ENCODE results near the gene KCTD21.

KCTD21 gene

DNA sequence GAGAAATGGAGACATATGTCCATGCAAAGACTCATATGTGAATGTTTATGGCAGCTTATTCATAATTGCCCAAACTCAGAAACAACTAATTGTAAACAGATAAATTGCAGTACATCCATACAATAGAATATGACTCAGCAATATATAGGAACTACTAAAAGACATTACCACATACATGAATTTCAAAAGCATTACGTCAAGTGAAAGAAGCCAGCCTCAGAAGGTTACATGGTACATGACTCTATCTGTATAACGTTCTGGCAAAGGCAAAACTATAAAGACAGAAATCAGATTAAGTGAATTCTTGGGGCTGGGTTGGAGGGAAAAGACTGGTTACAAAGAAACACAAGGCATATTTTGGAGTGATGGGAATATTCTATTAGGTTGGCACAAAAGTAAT is 7.2 kb downstream of the KCTD21 start:
- H3K4me2 ChIP-seq (ENCODE audit: low read depth, low read length, poor library complexity, severe bottlenecking), result no peak overlapping the region
- H3K36me3 ChIP-seq (ENCODE audit: insufficient read depth, low read length), result no peaks in the 10 kb centered on the region
- TF ChIP-seq EZH2phosphoT487 (IDR thresholded peaks at IDR 0.05; ENCODE audit: borderline replicate concordance), result no peak
- TF ChIP-seq, protein P1, sequence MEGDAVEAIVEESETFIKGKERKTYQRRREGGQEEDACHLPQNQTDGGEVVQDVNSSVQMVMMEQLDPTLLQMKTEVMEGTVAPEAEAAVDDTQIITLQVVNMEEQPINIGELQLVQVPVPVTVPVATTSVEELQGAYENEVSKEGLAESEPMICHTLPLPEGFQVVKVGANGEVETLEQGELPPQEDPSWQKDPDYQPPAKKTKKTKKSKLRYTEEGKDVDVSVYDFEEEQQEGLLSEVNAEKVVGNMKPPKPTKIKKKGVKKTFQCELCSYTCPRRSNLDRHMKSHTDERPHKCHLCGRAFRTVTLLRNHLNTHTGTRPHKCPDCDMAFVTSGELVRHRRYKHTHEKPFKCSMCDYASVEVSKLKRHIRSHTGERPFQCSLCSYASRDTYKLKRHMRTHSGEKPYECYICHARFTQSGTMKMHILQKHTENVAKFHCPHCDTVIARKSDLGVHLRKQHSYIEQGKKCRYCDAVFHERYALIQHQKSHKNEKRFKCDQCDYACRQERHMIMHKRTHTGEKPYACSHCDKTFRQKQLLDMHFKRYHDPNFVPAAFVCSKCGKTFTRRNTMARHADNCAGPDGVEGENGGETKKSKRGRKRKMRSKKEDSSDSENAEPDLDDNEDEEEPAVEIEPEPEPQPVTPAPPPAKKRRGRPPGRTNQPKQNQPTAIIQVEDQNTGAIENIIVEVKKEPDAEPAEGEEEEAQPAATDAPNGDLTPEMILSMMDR (conservative IDR thresholded peaks at IDR 0.05; ENCODE audit: low read length), result no peak
- no peaks in the 10 kb centered on the region for H3K9me3 ChIP-seq (ENCODE audit: insufficient read depth, low read depth, low read length)
- no peaks in the 10 kb centered on the region for H3K79me2 ChIP-seq (ENCODE audit: insufficient read depth, low read length)
- no peak overlapping the region for H3K4me3 ChIP-seq (ENCODE audit: low read length, poor library complexity, severe bottlenecking)
- no peaks in the 10 kb centered on the region for H3K4me1 ChIP-seq (ENCODE audit: insufficient read depth, low read length, poor library complexity, severe bottlenecking)
- no peaks in the 10 kb centered on the region for H3K27me3 ChIP-seq (ENCODE audit: insufficient read depth, low read length, poor library complexity, severe bottlenecking)
- no peaks in the 10 kb centered on the region for H3K9me2 ChIP-seq (replicated peaks; ENCODE audit: low read depth, low read length)
- H2AFZ ChIP-seq (ENCODE audit: low read length), result no peak overlapping the region
- H4K20me1 ChIP-seq (ENCODE audit: insufficient read depth, low read length, poor library complexity, severe bottlenecking), result no peaks in the 10 kb centered on the region
- H3K9ac ChIP-seq (ENCODE audit: low read depth, low read length, poor library complexity, severe bottlenecking), result no peak overlapping the region
- H3F3A ChIP-seq (ENCODE audit: low read depth), result no peaks in the 10 kb centered on the region

DNA sequence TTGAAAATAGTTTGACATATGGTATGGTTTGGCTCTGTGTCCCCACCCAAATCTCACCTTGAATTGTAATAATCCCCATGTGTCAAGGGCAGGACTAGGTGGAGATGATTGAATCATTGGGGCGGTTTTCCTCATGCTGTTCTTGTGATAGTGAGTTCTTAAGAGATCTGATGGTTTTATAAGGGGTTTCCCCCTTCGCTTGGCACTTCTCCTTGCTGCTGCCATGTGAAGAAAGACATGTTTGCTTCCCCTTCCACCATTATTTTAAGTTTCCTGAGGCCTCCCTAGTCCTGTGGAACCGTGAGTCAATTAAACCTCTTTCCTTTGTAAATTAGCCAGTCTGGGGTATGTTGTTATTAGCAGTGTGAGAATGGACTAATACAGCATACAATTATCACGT is 7.7 kb downstream of the KCTD21 start:
- Histone ChIP-seq H3K4me3 (ENCODE audit: low read length, poor library complexity, severe bottlenecking) (no peak overlapping the region), H3K9me2 (replicated peaks; ENCODE audit: low read depth, low read length) (no peaks in the 10 kb centered on the region), H2AFZ (ENCODE audit: low read length) (no peak overlapping the region), H3K27me3 (ENCODE audit: insufficient read depth, low read length, poor library complexity, severe bottlenecking) (no peaks in the 10 kb centered on the region), H3K4me1 (ENCODE audit: insufficient read depth, low read length, poor library complexity, severe bottlenecking) (no peaks in the 10 kb centered on the region), H3K4me2 (ENCODE audit: low read depth, low read length, poor library complexity, severe bottlenecking) (no peak overlapping the region), H3K9me3 (ENCODE audit: insufficient read depth, low read depth, low read length) (no peaks in the 10 kb centered on the region), H3K79me2 (ENCODE audit: insufficient read depth, low read length) (no peaks in the 10 kb centered on the region), H3K9ac (ENCODE audit: low read depth, low read length, poor library complexity, severe bottlenecking) (no peak overlapping the region), H3K36me3 (ENCODE audit: insufficient read depth, low read length) (no peaks in the 10 kb centered on the region), H3F3A (ENCODE audit: low read depth) (no peaks in the 10 kb centered on the region), H4K20me1 (ENCODE audit: insufficient read depth, low read length, poor library complexity, severe bottlenecking) (no peaks in the 10 kb centered on the region)
- no peak for TF ChIP-seq EZH2phosphoT487 (IDR thresholded peaks at IDR 0.05; ENCODE audit: borderline replicate concordance)
- TF ChIP-seq, protein P1 (conservative IDR thresholded peaks at IDR 0.05; ENCODE audit: low read length), result no peak

DNA sequence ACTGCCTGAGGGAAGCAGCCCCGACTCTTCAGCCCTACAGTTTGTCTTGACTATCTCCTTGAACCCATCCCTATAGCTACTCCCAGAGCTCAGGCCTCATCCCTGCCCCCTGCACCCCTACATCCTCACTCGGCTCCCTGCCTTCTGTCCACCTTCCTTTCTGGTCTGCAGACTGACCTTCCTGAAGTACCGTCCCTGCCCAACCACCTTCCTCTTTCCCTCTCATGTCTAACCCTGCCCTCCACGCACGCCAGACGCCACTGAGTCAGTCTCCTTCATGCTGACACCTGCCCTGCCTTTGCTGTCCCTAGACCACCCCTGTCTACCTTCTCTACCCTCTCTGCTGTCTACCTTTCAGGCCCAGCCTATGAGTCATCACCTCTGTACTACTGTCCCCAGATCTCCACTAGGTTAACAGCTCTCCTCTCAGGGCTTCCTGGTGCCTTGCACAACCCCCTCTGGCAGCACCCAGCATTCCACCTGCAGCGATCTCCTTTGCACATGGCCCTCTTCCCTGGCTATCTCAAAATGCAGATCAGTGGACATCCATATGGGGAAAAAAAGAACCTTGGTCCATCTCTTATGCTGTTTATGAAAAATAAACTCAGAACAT is 8.9 kb downstream of the KCTD21 start:
- Histone ChIP-seq H3K4me3 (ENCODE audit: low read length, poor library complexity, severe bottlenecking) (no peak overlapping the region), H3K36me3 (ENCODE audit: insufficient read depth, low read length) (no peaks in the 10 kb centered on the region), H3F3A (ENCODE audit: low read depth) (no peaks in the 10 kb centered on the region), H3K4me2 (ENCODE audit: low read depth, low read length, poor library complexity, severe bottlenecking) (no peak overlapping the region), H3K79me2 (ENCODE audit: insufficient read depth, low read length) (no peaks in the 10 kb centered on the region), H3K9me2 (replicated peaks; ENCODE audit: low read depth, low read length) (no peaks in the 10 kb centered on the region), H2AFZ (ENCODE audit: low read length) (no peak overlapping the region), H3K27me3 (ENCODE audit: insufficient read depth, low read length, poor library complexity, severe bottlenecking) (no peaks in the 10 kb centered on the region), H3K4me1 (ENCODE audit: insufficient read depth, low read length, poor library complexity, severe bottlenecking) (no peaks in the 10 kb centered on the region), H3K9me3 (ENCODE audit: insufficient read depth, low read depth, low read length) (no peaks in the 10 kb centered on the region), H3K9ac (ENCODE audit: low read depth, low read length, poor library complexity, severe bottlenecking) (no peak overlapping the region), H4K20me1 (ENCODE audit: insufficient read depth, low read length, poor library complexity, severe bottlenecking) (no peaks in the 10 kb centered on the region)
- TF ChIP-seq, protein P1 (conservative IDR thresholded peaks at IDR 0.05; ENCODE audit: low read length), result no peak
- no peak for TF ChIP-seq EZH2phosphoT487 (IDR thresholded peaks at IDR 0.05; ENCODE audit: borderline replicate concordance)

Measured in Loucy (cell line).